ENCODE data around the gene SGPL1.

The SGPL1 gene

GRCh38 chr10:70926226-70927000 lies 110.7 kb downstream of the SGPL1 start:
- H3K4me3 ChIP-seq (ENCODE audit: low read length in 2 of 2): no peak overlapping the region
- no peaks in the 10 kb centered on the region for H3K27me3 ChIP-seq (ENCODE audit: control insufficient read depth in 1 of 2, insufficient read depth in 2 of 2, low read length in 2 of 2)
- H3K9me3 ChIP-seq (ENCODE audit: control insufficient read depth in 2 of 2, low read length in 2 of 2): no peaks in the 10 kb centered on the region
- no peaks in the 10 kb centered on the region for H3K36me3 ChIP-seq (ENCODE audit: control insufficient read depth in 2 of 2, insufficient read depth in 2 of 2, low read length in 2 of 2)
- H3K27ac ChIP-seq (ENCODE audit: low read length): no peak overlapping the region
- H3K4me1 ChIP-seq (ENCODE audit: control insufficient read depth, insufficient read depth, low read length): peaks cover 8% of the 10 kb centered on the region
- H3K9ac ChIP-seq (ENCODE audit: low read length in 2 of 2): no peak overlapping the region

GRCh38 chr10:70927189-70927943 lies 111.6 kb downstream of the SGPL1 start:
- no peaks in the 10 kb centered on the region for H3K27me3 ChIP-seq (ENCODE audit: control insufficient read depth in 1 of 2, insufficient read depth in 2 of 2, low read length in 2 of 2)
- H3K9me3 ChIP-seq (ENCODE audit: control insufficient read depth in 2 of 2, low read length in 2 of 2): no peaks in the 10 kb centered on the region

GRCh38 chr10:70928140-70928539 lies 112.4 kb downstream of the SGPL1 start:
- Histone ChIP-seq H3K9me3 (ENCODE audit: control insufficient read depth in 2 of 2, low read length in 2 of 2) (no peaks in the 10 kb centered on the region), H3K27ac (ENCODE audit: low read length) (no peak overlapping the region), H3K9ac (ENCODE audit: low read length in 2 of 2) (no peak overlapping the region), H3K27me3 (ENCODE audit: control insufficient read depth in 1 of 2, insufficient read depth in 2 of 2, low read length in 2 of 2) (peaks cover 0 to 2% of the 10 kb centered on the region in 2 donors), H3K4me3 (ENCODE audit: low read length in 2 of 2) (no peak overlapping the region), H3K36me3 (ENCODE audit: control insufficient read depth in 2 of 2, insufficient read depth in 2 of 2, low read length in 2 of 2) (no peaks in the 10 kb centered on the region), H3K4me1 (ENCODE audit: control insufficient read depth, insufficient read depth, low read length) (peaks cover 8% of the 10 kb centered on the region)

More at GRCh38 chr10:70927189-70927943, 111.6 kb downstream of the SGPL1 start:
- Histone ChIP-seq H3K36me3 (ENCODE audit: control insufficient read depth in 2 of 2, insufficient read depth in 2 of 2, low read length in 2 of 2) (no peaks in the 10 kb centered on the region), H3K9ac (ENCODE audit: low read length in 2 of 2) (no peak overlapping the region), H3K4me3 (ENCODE audit: low read length in 2 of 2) (no peak overlapping the region), H3K4me1 (ENCODE audit: control insufficient read depth, insufficient read depth, low read length) (peaks cover 8% of the 10 kb centered on the region), H3K27ac (ENCODE audit: low read length) (no peak overlapping the region)

GRCh38 chr10:70930263-70931000 lies 114.7 kb downstream of the SGPL1 start:
- Histone ChIP-seq H3K36me3 (ENCODE audit: control insufficient read depth in 2 of 2, insufficient read depth in 2 of 2, low read length in 2 of 2) (no peaks in the 10 kb centered on the region), H3K9ac (ENCODE audit: low read length in 2 of 2) (no peak overlapping the region), H3K27ac (ENCODE audit: low read length) (no peak overlapping the region), H3K27me3 (ENCODE audit: control insufficient read depth in 1 of 2, insufficient read depth in 2 of 2, low read length in 2 of 2) (peaks cover 0 to 4% of the 10 kb centered on the region in 2 donors), H3K9me3 (ENCODE audit: control insufficient read depth in 2 of 2, low read length in 2 of 2) (no peaks in the 10 kb centered on the region), H3K4me1 (ENCODE audit: control insufficient read depth, insufficient read depth, low read length) (peaks cover 6% of the 10 kb centered on the region), H3K4me3 (ENCODE audit: low read length in 2 of 2) (no peak overlapping the region)

Data from stomach smooth muscle (tissue), 2 donors.